ENCODE results near the gene ETS2.

Gene ETS2

DNA sequence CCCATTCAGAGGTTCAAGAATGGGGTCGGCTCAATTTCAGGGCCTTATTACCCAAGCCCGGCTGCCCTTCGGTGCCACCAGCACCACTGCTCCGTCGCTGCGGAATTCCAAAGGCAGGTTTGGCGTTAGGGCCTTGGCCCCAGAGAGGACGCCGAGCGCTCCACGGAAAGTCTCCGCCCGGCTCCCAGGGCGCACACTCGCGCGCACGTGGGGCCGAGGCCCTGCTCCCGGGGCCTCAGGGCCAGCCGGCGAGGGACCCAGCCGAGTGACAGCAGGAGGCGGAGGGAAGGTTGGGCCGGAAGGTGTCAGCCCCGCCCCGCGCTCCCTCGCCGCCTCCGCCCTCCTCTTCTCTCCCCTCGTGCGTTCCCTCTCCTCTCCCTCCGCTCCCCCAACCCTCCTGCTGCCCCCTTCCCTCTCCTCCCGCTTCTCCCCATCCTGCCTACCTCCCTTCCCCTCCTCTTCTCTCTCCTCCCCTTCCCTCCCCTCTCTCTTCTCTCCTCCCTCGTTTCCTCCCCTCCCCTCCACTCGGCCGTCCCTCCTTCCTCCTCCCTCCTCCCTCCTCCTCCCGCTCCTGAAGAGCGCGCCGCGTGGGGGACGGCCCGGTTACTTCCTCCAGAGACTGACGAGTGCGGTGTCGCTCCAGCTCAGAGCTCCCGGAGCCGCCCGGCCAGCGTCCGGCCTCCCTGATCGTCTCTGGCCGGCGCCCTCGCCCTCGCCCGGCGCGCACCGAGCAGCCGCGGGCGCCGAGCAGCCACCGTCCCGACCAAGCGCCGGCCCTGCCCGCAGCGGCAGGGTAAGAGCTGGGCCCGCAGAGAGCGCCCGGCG, at the start of gene ETS2:
Gene ETS2, plus strand, starts transcription at position 602 of the 825 bp plus-strand sequence. CDS start 4,106 bp downstream, outside the sequence.
- peak; percentile 28 to 49 (median 38) for DNase-seq

DNA sequence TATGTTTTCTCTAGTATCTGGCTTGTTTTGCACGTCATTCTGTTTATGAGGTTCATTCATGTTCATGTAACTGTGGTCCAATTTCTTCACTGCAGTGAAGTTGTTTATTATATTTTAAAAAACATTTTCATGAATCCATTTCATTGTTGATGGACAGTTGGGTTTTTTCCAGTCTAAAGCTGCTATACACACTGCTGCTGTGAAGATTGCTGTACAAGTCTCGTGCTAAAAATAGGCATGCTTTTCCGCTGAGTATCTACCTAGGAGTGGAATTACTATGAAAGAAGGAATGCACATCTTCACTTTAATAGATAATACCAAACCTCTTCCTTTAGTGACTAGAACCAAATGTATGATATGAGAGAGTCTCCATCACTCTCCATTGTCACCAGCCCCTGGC, 49.0 kb upstream of the ETS2 start:
- DNase-seq = no peak

DNA sequence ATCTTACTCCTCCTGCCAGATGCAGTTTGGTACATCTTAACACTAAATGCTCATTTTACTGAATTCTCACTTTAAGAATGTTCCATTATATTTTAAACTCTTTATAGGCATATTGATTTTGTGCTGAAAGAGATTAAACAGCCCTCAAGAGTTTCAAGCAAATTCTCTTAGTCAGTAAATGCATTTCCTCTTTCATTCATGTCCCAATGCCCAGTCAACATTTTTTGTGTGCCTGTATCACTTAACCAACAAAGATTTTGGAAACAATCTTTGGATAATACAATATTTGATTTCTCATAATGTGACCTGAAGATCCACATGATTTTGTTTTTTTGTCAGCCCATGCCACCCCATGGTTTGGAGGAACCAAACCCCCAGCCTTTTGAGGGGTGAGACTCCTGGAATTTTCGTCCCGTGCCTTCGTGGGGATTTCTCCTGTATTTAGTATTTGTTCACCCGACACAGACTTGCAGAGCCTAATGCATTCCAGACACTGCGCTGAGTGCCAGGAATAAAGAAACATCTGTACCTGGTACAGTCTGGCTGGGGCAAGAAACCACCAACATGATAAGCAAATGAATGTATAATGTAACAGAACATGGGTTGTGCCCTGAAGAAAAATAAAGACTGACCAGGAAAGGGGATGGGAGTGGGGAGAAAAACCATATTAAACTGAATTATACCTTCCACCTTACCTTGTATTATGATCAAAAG, 47.1 kb upstream of the ETS2 start:
- DNase-seq = no peak

DNA sequence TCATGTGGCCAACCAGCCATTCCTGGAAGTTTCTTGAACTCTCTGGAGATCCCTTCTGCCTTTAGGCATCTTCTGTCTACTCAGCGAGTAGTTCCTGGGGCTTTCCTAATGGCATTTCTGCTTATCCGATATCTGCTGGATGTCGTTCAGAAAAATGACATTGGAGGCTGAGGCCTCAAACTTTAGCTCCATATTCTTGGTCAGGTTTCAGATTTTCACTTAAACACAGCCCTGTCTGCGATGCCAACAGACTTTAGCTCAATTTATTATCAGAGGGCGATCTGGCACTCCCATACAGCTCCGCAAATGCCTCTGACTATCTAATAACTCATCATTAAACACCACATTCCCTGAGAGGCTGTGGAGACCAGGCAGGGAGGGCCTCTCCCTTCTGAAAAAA, 46.3 kb upstream of the ETS2 start:
- DNase-seq = no peak

DNA sequence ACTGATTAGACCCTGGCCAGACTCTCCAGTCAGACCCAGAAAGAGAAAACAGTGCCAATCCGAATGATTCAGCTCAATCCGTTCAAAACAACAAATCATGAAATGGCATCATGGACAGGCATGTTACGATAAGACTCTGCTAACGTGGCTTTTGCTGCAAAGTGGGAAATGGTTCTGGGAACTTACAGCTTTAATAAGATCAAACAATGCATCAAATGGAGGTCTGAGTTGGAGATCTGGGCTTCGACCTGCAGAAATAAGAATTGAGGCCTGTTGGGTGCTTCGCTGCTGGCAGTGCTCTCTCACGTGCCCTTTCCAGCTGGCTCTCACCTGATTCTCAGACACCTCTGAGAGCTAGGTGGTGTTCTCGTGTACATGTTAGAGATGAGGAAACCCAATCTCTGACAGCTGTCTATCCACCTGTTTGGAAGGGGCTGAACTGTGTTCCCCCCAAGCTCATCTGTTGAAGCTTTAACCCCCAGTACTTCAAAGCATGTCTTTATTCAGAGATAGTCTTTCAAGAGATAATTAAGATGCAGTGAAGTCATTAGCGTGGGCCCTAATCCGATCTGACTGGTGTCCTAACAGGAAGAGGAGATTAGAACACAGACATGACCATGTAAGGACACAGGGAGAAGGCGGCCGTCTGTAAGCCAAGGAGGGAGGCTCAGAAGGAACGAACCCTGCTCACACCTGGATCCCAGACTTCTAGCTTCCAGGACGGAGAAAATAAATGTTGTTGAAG, 45.5 kb upstream of the ETS2 start:
- DNase-seq = no peak

DNA sequence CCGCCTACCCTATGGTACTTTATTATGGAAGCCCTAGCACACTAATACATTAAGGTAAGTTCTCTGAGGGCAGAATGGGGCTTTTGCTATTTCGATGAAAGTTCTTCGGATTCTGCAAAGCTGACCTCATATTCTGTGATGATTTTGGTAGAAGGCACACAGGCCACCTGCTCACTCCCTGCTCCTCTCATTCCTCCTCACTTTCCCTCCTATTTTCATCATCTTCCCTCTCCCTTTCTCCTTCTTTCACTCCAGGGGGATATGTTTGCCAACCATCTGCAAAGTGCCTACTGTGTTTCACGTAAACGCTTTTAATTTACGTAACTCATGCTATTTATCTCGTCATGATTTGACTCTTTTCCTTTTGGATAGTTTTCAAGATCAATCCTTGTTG, 45.0 kb upstream of the ETS2 start:
- no peak for DNase-seq

DNA sequence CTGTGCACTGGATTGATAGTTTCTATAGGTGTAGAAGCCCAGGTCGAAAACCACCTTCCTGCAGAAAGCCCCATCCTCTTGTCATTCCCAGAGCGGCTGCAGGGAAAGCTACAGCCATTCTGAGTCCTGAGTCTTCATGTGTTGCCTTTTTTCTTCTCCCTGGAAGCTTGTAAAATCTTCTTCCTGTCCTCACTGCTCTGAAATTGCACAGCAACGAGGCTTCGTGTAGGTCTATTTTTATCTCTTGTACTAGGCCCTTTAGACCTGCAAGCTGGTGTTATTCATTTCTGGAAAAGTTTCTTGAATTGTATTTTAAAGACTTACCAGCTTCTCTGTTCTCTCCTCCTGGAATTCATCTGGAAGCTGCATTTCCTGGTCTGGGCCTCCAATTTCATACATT, 44.2 kb upstream of the ETS2 start:
- DNase-seq = no peak

DNA sequence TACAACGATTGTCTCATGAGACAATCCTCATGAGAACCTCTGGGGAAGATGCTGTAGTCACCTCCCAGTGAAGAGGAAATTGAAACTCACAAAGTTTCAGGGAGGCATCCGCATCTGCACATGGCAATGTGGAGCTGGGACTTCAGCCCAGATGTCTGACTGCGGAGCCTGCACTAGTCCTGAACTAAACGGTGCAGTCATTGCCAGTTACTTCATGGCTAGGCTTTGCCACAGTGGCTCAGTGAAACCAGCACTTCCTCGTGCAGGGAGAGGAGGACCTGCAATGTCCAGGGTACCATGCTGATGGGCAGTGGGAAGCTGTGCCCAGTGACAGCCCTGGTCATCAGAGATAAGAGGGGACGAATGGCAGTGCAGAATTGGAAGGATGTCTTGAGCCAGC, 40.7 kb upstream of the ETS2 start:
- DNase-seq = no peak

DNA sequence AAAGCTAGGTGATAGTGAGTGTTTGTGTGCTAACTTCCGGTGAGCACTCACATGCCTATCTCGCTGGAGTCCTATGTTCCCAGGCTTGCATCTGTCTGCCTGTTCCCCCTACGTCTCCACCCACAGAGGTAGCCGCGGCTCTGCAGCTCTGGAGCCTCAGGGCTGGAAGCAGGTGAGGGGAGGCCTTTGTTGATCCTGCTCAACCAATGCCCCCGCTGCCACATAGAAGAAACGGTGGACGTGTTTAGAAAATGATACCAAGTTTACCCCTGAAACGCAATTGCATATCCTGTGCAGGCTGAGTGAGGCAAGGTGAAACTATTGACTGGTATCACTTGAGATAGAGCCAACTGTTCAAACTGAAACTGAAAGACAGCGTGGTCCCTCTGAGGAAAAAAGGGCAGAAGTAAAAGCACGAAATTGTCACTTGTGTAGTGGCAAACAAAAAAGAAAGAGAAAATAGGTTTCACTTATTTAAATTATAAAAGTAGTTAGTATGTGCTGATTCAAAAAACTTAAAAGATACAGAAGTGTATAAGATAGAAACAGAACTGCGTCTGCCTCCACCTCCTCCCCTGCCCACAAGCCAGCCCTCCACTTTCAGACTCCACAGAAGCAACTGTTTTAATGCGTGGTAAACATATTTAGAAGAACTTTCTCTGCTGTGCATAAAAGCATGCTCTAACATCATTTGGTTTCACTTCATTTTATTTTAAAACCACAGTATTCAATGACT, 38.6 kb upstream of the ETS2 start:
- DNase-seq = peak; percentile 11 to 27 (median 18)

DNA sequence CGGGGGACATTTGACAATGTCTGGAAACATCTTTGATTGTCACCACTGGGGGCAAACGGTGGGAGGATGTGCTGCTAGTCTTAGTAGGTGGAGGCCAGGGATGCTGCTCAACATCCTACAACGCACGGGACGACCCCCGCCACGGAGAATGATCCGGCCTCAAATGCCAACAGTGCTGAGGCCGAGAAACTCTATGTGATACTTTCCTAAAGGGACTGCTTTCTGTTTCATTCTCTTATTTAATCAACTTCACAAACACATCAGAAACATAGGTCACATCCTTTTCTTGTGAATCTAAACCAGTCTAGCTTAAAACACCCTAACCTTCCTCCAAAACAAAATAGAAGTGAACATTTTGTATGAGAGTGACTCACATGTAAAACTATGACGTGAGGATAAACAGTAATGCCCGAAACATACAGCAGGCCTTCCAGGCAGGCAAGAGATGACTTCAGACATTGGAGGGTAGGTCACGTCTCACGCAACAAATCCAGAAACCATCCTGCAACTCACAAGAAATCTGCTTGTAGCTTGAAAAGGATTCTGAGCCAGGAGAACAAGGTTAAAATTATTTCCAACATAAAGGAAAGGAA, 37.2 kb upstream of the ETS2 start:
- no peak for DNase-seq

DNA sequence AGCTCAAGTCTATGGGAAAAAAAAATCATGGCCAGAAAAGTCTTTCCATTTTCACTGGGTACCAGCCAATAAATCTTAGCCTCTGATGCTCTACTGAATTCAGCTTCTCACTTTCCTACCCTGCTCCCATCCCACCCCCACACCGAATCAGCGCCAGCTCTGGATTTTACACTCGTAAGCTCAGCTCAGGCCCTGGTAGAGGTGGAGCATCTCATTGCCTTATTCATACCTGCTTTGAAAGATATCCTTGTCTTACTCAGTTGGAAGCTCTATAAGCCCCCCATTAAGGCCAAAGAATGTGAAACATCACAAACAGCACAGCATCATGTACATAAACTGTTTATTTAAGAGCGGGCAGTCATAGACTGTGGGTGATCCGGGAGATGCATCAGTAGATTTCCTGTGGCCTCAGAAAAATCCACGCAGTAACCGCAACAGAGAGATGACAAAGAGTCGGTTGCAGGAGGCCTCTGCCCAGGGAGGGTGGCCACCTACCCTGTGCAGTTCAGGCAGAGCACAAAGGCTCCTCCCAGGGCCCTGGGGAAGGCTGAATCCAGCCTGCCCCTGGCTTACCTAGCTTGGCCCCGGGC, 36.4 kb upstream of the ETS2 start:
- DNase-seq = no peak

DNA sequence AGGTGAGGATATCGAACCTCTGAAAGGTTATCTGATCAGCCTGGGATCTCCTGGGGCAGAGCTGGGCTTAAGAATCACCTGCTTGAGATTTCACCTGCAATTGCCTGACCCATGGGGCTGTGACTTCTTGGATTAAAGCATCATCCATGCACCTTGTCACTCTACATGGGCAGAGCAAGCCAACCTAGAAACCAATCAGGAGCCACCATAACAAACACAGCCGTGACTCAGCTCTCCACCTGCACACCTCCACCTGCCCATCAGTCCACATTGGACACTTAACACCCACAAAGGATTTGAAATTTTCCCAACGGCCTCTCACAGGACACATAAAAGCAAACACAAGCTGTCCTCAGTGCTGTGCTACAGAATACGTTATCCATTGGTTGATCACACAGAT, 35.1 kb upstream of the ETS2 start:
- no peak for DNase-seq

DNA sequence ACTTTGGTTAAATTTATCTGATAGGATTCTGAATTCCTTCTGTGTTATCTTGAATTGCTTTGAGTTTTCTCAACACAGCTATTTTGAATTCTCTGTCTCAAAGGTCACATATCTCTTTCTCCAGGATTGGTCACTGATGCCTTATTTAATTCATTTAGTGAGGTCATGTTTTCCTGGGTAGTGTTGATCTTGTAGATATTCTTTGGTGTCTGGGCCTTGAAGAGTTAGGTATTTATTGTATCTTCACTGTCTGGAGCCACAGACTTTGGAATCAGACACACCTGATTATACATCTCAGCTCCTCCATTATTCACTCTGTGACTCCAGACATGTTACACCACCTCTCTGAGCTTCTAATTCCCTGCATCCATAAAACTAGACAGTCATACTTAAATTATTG, 34.2 kb upstream of the ETS2 start:
- no peak for DNase-seq

DNA sequence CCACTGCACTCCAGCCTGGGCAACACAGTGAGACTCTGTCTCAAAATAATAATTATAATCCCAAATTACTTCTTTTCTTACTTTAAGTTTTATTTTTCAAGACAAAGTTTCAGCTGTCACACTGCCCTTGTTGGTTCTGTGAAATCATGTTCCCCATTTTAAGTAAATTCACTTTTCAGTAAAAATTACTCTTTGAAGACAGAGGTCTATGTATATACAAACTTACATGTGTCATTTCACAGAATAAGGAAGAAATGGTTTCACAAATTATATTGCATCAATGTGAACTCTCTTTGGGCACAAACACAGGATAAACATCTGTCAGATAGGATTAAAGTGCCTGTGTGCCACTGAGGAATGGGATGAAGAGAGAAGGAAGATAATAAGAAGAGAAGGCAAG, 33.1 kb upstream of the ETS2 start:
- DNase-seq = no peak

DNA sequence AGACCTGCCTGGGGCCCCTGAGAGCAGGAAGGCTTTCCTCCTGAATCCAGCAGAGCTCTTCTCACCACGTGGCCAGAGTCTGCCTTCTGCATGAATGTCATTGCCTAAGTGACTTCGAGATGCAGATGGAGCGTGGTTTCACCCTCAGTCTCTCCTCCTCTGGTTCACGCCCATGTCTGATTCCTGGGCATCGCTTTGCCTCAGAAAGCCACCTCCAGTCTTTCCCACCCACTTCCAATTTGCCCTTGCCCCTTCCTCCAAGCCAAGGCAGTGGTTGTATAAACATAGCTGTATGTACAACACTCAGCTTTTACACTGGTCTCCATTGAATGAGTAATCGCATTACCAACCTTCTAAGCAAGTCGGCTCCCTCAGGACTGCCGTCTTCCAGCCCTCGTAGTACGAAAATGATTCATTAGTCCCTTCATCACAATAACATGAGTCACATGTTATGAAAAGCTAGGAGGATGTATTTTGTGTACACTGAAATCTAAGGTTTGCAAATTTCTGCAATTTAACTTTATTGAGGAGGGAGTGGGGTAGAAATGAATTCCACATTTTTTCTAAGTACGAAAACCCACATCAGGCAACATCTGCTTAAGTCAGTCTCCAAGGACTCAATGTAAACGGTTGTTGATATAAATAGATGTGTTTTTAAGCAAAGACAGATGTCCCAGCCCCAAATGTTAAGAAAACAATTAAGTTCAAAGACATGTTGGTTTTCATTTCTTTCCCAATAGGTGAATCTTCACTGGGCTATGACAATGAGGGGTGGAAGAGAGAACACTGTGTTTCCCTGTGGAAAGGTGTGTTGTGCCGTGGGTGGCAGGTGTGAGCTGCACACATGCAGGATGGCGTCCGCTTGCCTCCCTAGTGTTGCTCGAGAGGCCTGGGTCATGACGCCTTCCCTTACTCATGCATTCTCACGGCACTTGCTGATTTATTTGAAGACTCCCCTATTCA, 32.3 kb upstream of the ETS2 start:
- no peak for DNase-seq

DNA sequence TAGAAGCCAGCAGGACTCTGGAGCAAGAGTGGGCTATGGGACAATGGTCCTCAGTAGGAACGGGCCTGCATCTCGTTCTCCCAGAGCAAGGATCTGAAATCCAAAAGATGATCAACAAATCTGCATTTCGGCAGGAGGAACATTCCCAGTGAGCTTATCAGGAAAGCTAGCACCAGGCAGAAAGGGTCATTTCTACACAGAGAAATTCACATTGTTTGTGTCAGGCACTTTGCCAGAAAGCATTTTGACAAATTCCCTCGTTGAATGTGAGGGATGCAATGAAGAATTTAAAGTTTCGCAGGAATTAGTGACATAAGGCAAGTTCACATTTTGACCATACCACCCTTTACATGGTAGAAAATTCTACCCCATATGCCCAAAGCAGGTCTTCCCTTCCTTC, 31.6 kb upstream of the ETS2 start:
- no peak for DNase-seq

DNA sequence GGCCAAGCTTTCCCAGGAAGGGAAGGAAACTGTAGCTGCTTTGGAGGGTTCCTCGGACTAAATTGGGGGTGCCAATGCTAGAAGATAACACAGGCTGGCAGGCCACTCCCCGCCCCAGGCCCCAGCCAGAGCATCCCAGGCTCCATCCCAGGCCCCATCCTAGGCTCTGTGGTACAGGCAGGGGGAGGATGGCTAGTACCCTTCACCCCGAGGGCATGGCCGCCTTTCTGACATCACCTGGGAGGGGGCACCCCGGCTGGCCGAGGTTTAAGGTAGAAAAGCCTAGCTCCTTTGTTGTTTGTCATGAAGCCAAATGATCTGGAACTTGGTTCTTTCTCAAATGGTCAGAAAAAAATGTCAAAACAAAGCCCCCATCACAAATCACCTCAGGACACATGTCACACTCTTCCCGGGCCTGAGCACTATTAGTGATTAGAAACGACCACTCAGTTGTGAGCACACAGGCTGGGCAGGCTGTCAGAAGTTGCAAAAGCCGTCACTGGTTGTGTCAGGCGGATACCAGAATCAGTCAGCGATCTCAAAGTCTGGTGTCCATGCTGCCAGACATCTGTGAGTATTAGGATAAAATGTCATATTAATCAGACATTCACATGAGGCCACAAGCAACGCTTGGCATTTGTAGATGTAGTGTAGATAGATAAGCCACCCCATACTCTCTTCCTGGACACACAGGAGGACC, 31.0 kb upstream of the ETS2 start:
- no peak for DNase-seq

DNA sequence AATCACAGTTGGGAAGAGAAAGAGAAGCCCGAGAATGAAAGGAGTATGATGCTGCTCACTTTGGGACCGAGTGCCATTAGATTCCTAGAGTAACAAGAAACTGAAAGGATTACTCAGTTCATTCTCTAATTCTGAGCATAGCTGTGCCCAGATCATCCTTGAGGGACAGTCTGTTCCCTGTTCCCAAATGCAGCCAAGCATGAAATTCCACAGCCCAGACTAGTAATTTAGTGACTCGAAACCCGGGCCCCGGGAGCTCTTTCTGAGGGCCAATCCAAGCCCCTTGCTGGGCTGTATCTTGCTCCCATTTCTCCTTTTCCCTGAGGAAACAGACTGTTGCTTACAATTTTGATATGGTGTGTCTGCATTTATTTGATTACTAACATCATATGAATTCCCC, 30.0 kb upstream of the ETS2 start:
- no peak for DNase-seq

DNA sequence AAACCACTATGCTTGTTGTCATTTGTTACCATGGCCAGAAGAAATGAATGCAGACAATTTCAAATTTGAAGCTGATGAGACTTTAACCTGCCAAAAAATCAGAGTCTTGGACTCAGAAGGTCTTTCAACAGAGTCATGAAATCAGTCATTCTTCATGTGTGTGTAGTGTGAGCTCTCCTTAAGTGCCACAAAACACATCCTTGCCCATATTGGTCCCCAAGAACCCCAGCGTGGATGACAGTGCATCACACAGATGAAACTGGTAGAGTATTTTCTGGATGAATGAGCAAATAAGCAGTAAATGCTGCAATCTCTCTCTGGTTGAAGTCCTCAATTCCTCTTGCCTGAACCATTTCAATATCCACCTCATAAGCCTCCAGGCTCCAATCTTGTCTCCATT, 28.7 kb upstream of the ETS2 start:
- DNase-seq = no peak

DNA sequence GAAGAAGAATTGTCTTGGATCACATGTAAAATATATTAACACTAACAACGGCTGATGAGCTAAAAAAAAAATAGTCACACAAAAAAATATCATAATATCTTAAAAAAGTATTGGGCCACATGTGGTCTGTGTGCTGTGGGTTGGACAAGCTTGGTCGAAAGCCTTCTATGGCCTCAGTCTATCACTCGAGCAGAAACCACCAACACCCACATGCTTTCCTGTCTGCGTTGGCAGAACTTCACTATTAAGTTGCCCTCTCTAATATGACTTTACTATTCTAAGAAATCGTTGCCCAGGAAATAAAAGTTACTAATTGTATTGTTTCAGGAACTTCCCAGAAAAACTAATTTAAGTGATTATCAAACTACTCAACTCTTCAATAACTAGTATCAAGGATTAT, 28.2 kb upstream of the ETS2 start:
- DNase-seq = no peak

Data from activated CD4-positive, CD25-positive, alpha-beta regulatory T cell (primary cell).